Neural progenitor cell (in vitro differentiated cells): ENCODE data around the gene DCUN1D5.

Experiments used
- EZH2 ChIP-seq: fragments of 200-600 bp; sonication (generic); IDR thresholded peaks from 2 replicates; pipeline ENCODE4 v1.6.1; 2017; ENCODE audit warnings: antibody characterized with exemption, mild to moderate bottlenecking, moderate library complexity
- EZH2phosphoT487 ChIP-seq: fragments of 200-600 bp; sonication (generic); IDR thresholded peaks from 2 replicates; pipeline ENCODE4 v1.6.1; 2017; ENCODE audit warnings: antibody characterized with exemption
- TF ChIP-seq, protein P1 (sequence below): fragments of 200-600 bp; sonication (generic); IDR thresholded peaks from 2 replicates; pipeline ENCODE4 v1.5.1; 2017; ENCODE audit warnings: antibody characterized with exemption, mild to moderate bottlenecking

GRCh38 chr11:103109818-103110388 lies 17.9 kb upstream of the DCUN1D5 start:
- TF ChIP-seq, protein P1, sequence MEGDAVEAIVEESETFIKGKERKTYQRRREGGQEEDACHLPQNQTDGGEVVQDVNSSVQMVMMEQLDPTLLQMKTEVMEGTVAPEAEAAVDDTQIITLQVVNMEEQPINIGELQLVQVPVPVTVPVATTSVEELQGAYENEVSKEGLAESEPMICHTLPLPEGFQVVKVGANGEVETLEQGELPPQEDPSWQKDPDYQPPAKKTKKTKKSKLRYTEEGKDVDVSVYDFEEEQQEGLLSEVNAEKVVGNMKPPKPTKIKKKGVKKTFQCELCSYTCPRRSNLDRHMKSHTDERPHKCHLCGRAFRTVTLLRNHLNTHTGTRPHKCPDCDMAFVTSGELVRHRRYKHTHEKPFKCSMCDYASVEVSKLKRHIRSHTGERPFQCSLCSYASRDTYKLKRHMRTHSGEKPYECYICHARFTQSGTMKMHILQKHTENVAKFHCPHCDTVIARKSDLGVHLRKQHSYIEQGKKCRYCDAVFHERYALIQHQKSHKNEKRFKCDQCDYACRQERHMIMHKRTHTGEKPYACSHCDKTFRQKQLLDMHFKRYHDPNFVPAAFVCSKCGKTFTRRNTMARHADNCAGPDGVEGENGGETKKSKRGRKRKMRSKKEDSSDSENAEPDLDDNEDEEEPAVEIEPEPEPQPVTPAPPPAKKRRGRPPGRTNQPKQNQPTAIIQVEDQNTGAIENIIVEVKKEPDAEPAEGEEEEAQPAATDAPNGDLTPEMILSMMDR = no peak
- TF ChIP-seq EZH2 (no peak), EZH2phosphoT487 (no peak)
